Adipocyte (in vitro differentiated cells): Measurements from ENCODE around the gene RGS6.
A peak's percentile ranks its signal among the peaks of the same experiment; 100 is the strongest.

Source experiments
- DNase-seq: peaks from one replicate; pipeline ENCODE4 v3.0.0-alpha.2; 2015; ENCODE audit warnings: low read depth
- H3K27me3 ChIP-seq: replicated peaks from 2 replicates; pipeline ENCODE4 v1.7.0; 2013; ENCODE audit warnings: mild to moderate bottlenecking, low read length, moderate library complexity; ENCODE audit not compliant: control insufficient read depth, insufficient read depth
- H3K36me3 ChIP-seq: 2 replicates; pipeline ENCODE4 v1.7.0; 2013; ENCODE audit warnings: low read length, mild to moderate bottlenecking, moderate library complexity; ENCODE audit not compliant: control insufficient read depth, insufficient read depth, severe bottlenecking
- H3K4me1 ChIP-seq: 2 replicates; pipeline ENCODE4 v1.7.0; 2013; ENCODE audit warnings: mild to moderate bottlenecking, low read length, moderate library complexity; ENCODE audit not compliant: control insufficient read depth, insufficient read depth
- H3K4me3 ChIP-seq: 2 replicates; pipeline ENCODE4 v1.7.0; 2013; ENCODE audit warnings: mild to moderate bottlenecking, low read length, moderate library complexity
- H3K9ac ChIP-seq: 2 replicates; pipeline ENCODE4 v1.7.0; 2013; ENCODE audit warnings: mild to moderate bottlenecking, low read length, moderate library complexity
- H3K9me3 ChIP-seq: 2 replicates; pipeline ENCODE4 v1.7.0; 2013; ENCODE audit warnings: mild to moderate bottlenecking, low read length, moderate library complexity; ENCODE audit not compliant: control insufficient read depth

RGS6 gene

DNA sequence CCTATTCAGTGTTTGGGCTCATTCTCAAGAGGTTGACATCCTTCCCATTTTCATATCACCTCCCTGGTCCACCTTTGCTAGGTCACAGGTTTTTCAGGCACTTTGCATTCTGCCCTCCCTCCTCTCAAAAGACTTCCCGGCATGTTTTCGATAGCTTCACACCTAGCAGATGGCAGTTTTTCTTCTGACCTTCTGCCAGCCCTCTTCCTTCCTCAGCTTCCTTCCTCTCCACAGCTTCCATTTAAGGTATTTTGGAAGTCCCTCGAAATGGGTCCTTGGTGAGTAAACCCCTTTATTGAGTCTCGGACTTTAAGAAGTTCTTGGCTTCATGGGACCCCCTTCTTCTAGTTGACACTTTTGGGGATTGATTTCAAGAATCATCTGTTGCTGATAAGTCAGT, 358.0 kb downstream of the RGS6 start:
- Histone ChIP-seq H3K36me3 (no peaks in the 10 kb centered on the region), H3K9me3 (peaks cover 10% of the 10 kb centered on the region), H3K4me3 (no peak overlapping the region), H3K27me3 (peaks cover 5% of the 10 kb centered on the region), H3K9ac (no peak overlapping the region), H3K4me1 (no peaks in the 10 kb centered on the region)
- DNase-seq: no peak

DNA sequence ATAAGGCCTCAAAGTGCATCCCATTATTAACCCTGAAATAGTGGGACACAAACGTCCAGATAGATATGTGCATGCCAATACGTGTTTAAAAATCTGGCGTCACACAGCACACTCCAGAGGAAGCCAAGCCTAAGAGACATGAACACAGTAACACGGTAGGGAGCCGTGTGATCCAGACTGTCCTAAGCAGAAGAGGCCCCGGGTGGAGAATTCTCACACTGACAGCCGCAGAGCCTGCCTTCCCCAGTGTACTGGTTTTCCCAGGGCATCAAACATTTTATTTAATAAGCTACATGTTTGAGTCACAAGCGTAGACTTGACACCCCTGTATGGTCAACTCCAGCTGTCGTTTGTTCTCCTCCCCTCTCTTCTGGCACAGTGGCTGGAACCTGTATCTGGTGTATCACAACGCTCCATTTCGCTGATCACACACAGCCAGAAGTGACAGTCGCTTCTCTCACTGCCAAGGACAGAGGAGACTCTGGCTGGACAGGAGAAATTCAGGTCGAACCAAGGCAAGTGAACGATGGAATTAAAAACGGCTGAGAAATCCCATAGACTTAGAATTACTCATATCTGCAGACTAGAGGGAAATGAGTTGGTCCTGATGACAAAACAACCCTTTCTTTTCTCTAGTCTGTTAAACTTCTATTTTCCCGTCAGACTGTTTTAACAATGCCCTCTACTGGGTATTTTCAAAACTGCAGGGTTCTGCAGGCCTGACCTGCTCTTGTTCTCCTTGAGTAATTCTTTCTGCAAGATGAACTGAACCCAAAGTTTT, 359.9 kb downstream of the RGS6 start:
- Histone ChIP-seq H3K36me3 (no peaks in the 10 kb centered on the region), H3K27me3 (peaks cover 5% of the 10 kb centered on the region), H3K9ac (no peak overlapping the region), H3K9me3 (peaks cover 9% of the 10 kb centered on the region), H3K4me3 (no peak overlapping the region), H3K4me1 (no peaks in the 10 kb centered on the region)
- DNase-seq: peak; percentile 68

GRCh38 chr14:72292689-72293024, 360.4 kb downstream of the RGS6 start:
- no peaks in the 10 kb centered on the region for H3K4me1 ChIP-seq
- H3K36me3 ChIP-seq: no peaks in the 10 kb centered on the region
- no peak overlapping the region for H3K9ac ChIP-seq
- H3K4me3 ChIP-seq: no peak overlapping the region
- H3K27me3 ChIP-seq: peaks cover 5% of the 10 kb centered on the region
- peaks cover 9% of the 10 kb centered on the region for H3K9me3 ChIP-seq
- no peak for DNase-seq

DNA sequence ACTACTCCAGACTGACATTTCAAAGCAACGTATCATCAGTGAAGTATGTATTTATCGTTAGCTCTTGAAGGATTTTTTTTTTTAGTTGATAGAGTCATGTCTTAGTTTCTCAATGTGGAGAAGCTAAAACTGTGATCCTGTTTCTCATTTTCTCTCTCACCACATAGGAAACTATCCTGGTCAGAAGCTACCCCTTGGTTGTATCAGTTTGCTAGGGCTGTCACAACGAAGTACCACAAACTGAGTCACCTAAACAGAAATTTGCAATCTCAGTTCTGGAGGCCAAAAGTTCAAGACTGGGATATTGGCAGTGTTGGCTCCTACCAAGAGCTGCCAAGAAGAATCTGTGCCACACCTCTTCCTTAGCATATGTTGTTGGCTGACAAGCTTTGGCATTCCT, 369.1 kb downstream of the RGS6 start:
- DNase-seq: no peak
- no peak overlapping the region for H3K9ac ChIP-seq
- H3K27me3 ChIP-seq: no peaks in the 10 kb centered on the region
- H3K9me3 ChIP-seq: peaks cover 10% of the 10 kb centered on the region
- H3K4me1 ChIP-seq: no peaks in the 10 kb centered on the region
- H3K36me3 ChIP-seq: no peaks in the 10 kb centered on the region
- no peak overlapping the region for H3K4me3 ChIP-seq

DNA sequence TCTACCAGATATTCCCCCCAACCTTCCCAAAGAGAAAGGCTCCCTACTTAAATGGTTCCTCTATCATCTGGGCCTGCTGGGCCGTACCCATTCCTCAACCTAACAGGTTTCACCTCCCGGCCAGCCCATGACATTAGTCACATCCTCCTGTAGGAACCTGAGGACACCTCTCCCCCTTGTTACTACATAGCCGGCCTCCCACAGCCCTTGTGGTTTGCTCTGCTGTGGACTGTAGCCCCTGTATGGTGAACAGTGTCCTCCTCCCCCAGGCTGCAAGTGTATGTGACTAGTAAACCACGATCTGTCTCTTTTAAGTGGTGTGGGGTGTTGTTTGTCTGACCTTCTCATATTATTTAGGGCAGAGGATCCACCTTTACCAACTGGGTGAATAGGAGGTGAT, 371.7 kb downstream of the RGS6 start:
- DNase-seq: no peak
- no peaks in the 10 kb centered on the region for H3K27me3 ChIP-seq
- H3K36me3 ChIP-seq: no peaks in the 10 kb centered on the region
- no peak overlapping the region for H3K4me3 ChIP-seq
- H3K9ac ChIP-seq: no peak overlapping the region
- no peaks in the 10 kb centered on the region for H3K4me1 ChIP-seq
- peaks cover 10% of the 10 kb centered on the region for H3K9me3 ChIP-seq

- H3K27me3 ChIP-seq: no peaks in the 10 kb centered on the region
- no peaks in the 10 kb centered on the region for H3K4me1 ChIP-seq
- H3K36me3 ChIP-seq: no peaks in the 10 kb centered on the region
- H3K9me3 ChIP-seq: peaks cover 10% of the 10 kb centered on the region
- H3K4me3 ChIP-seq: no peak overlapping the region
- no peak for DNase-seq
- no peak overlapping the region for H3K9ac ChIP-seq
Measured at GRCh38 chr14:72305561-72305960, 373.3 kb downstream of the RGS6 start.

- peaks cover 10% of the 10 kb centered on the region for H3K9me3 ChIP-seq
- H3K4me1 ChIP-seq: no peaks in the 10 kb centered on the region
- H3K27me3 ChIP-seq: no peaks in the 10 kb centered on the region
- DNase-seq: no peak
- H3K4me3 ChIP-seq: no peak overlapping the region
- H3K9ac ChIP-seq: no peak overlapping the region
- H3K36me3 ChIP-seq: no peaks in the 10 kb centered on the region
Measured at GRCh38 chr14:72308967-72309485, 376.8 kb downstream of the RGS6 start.

DNA sequence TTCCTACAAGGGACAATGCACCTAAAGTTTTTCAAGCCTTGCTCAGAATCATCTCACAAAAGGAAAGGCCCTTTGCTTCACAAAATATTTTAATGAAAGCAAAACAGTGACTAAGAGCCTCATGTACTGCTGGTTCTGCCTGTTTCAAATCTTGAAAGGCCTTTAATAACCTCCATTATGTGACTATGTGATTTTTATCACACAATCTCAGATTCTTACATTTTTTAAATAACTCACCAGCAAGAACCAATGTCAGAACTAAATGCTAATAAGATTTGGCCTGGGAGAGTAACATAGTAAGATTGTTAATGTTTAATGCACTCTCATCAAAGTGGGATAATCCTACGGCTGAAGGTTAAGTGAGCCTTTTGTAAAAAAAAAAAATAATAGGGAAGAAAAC, 378.9 kb downstream of the RGS6 start:
- H3K4me1 ChIP-seq: no peaks in the 10 kb centered on the region
- DNase-seq: no peak
- H3K36me3 ChIP-seq: no peaks in the 10 kb centered on the region
- H3K9ac ChIP-seq: no peak overlapping the region
- H3K27me3 ChIP-seq: no peaks in the 10 kb centered on the region
- no peak overlapping the region for H3K4me3 ChIP-seq
- H3K9me3 ChIP-seq: peaks cover 4% of the 10 kb centered on the region

GRCh38 chr14:72311516-72311915, 379.3 kb downstream of the RGS6 start:
- Histone ChIP-seq H3K27me3 (no peaks in the 10 kb centered on the region), H3K9ac (no peak overlapping the region), H3K9me3 (peaks cover under 1% of the 10 kb centered on the region), H3K36me3 (no peaks in the 10 kb centered on the region), H3K4me1 (no peaks in the 10 kb centered on the region), H3K4me3 (no peak overlapping the region)
- no peak for DNase-seq

GRCh38 chr14:72314808-72315435, 382.7 kb downstream of the RGS6 start:
- DNase-seq: no peak
- H3K4me3 ChIP-seq: no peak overlapping the region
- no peak overlapping the region for H3K9ac ChIP-seq
- H3K36me3 ChIP-seq: no peaks in the 10 kb centered on the region
- H3K27me3 ChIP-seq: no peaks in the 10 kb centered on the region
- H3K9me3 ChIP-seq: no peaks in the 10 kb centered on the region
- no peaks in the 10 kb centered on the region for H3K4me1 ChIP-seq

DNA sequence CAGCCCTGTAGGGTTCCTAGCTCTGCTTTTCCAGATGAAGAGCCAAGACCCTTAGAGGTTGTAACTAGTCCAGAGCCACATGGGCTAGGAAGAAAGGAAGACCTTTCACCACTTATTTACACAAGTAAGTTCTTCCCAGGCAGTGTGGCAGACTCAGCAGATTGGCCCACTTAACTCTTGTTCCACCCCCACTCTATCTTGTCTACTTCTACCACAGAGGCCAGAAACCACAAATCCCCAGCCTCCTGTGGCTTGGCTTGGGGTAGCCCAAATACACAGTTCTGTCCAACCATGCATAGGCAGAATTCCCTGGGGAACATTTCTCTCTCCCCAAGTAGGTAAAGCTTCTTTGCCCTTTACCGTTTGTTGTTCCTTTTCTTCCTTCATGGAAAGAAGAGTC, 383.5 kb downstream of the RGS6 start:
- Histone ChIP-seq H3K9me3 (no peaks in the 10 kb centered on the region), H3K4me3 (no peak overlapping the region), H3K27me3 (no peaks in the 10 kb centered on the region), H3K36me3 (no peaks in the 10 kb centered on the region), H3K4me1 (no peaks in the 10 kb centered on the region), H3K9ac (no peak overlapping the region)
- no peak for DNase-seq
